ENCODE measurements around the gene TNFRSF14. TPM values are rescaled to one million over a fixed set of nuclear protein-coding genes. Genes with fewer than 3 reads are reported as not detected.

The TNFRSF14 gene
- total and polyA plus RNA-seq, 9 of the 15 experiments (the other 6 are each of a cell fraction or from before 2014, with no cell fraction given) = 0.11 to 2.3 (median 0.68) TPM; not detected in 2

DNA sequence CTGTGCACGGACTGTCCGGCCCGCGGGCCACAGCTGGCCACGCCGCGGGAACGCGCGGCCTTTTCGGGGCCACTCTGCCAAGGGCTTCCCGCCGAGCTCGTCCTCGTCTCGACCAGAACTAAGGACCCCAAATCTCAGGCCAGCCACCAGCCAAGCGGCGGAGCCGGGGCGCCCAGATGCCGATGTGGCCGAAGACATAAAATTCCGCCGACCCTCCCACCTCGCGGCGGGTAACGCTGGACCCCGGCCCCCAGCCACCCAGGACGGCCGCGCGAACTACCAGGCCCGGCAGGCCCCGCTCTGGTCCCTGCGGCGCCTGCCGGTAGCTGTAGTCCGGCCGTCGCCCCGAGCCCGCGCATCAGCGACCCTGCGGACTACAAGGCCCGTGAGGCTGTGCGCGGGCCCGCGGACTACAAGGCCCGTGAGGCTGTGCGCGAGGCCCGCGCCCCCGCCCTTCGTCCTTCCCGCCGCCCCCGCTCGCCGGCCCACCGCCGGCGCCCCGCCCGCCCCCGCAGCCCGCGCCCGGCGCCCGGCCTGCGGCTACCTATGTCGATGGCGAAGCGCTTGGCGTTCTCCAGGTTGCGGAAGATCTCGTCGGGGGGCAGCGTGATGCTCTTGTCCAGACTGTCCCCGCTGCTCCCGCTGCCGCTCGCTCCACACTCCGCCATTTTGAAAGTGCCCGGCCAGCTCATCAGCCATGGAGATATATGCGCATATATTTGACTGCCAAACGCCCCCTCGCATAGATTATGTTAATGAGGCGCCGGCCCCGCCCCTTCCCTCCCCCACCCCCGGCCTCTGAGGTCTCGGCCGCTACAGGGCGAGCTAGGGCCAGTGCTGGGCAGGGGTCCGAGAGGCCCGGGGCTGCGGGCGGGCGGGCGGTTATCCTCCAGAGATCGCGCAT lies 30.0 kb upstream of the TNFRSF14 start, which contains the start of gene PANK4:
Gene PANK4 (minus strand): TSS at position 677 of the 904 bp plus-strand sequence. CDS start 9 bp downstream, at position 668.
- Histone ChIP-seq H3K4me2 (ENCODE audit: insufficient read depth, low read length) (peak within 1 kb of the TSS; percentile 87), H3K27me3 (ENCODE audit: control insufficient read depth in 2 of 2, insufficient read depth in 2 of 2, low read length in 2 of 2) (peaks cover 19 to 21% of the 10 kb centered on the region in 2 experiments; a peak in 4 of 5 replicates), H3K36me3 (ENCODE audit: control insufficient read depth, insufficient read depth, low read length) (peaks cover 39% of the 10 kb centered on the region), H3K9me3 (replicated peaks; ENCODE audit: control insufficient read depth, insufficient read depth, low read depth, low read length) (no peaks in the 10 kb centered on the region), H2AFZ (ENCODE audit: low read depth, low read length) (peak within 1 kb of the TSS; percentile 93), H3K27ac (ENCODE audit: extremely low read depth, low read depth, low read length) (peak within 1 kb of the TSS; percentile 84), H3K79me2 (ENCODE audit: control insufficient read depth, insufficient read depth, low read length) (peaks cover 47% of the 10 kb centered on the region), H3K9ac (ENCODE audit: insufficient read depth in 1 of 2, low read depth in 2 of 2, low read length in 2 of 2) (peak within 1 kb of the TSS; percentile 92 to 97), H4K20me1 (replicated peaks; ENCODE audit: control insufficient read depth, insufficient read depth, low read length) (peaks cover 43% of the 10 kb centered on the region), H3K9me1 (ENCODE audit: control insufficient read depth, insufficient read depth, low read length) (peaks cover 18% of the 10 kb centered on the region), H3K4me3 (peak within 1 kb of the TSS; percentile 99), H3K4me1 (replicated peaks in 1 of 2; ENCODE audit: control insufficient read depth in 2 of 2, insufficient read depth in 2 of 2, low read length in 2 of 2) (peaks cover 24 to 82% of the 10 kb centered on the region in 2 experiments; a peak in 4 of 5 replicates)
- POLR2A ChIA-PET = interaction anchor here (0.6 to 2.0 kb wide), 14 partner anchors 9 to 168 kb away, joined by 3 to 11 read pairs (median 4); no protein-coding TSS in a partner anchor
- CTCF ChIA-PET (ENCODE audit: low intra/inter-chr PET ratio) = no interaction called here
- peak; percentile 89 to 97 (median 93) for DNase-seq (ENCODE audit: extremely low read depth in 1 of 4, low spot score in 3 of 4)
- WGBS (ENCODE audit: insufficient coverage, low coverage, missing lambda C conversion rate) = 0% methylated on average over 46 of the region's 107 CpGs
- ATAC-seq = peak; percentile 95
- in situ Hi-C loops (cut with MboI) (loop anchor here (25.0 kb wide), 1 partner anchor 339 kb away; the partner anchor contains the start of gene FAAP20), intact Hi-C loops (cut with micrococcal nuclease) (loop anchor here (1.0 kb wide), 1 partner anchor 20 kb away; no protein-coding TSS in a partner anchor)
- no TSS peak for BruUV-seq (replicated peaks)
- peak; percentile 89 for FAIRE-seq
- TF ChIP-seq RB1 (IDR thresholded peaks at IDR 0.05; ENCODE audit: low read depth) = peak; percentile 94
- TF ChIP-seq, protein P1, sequence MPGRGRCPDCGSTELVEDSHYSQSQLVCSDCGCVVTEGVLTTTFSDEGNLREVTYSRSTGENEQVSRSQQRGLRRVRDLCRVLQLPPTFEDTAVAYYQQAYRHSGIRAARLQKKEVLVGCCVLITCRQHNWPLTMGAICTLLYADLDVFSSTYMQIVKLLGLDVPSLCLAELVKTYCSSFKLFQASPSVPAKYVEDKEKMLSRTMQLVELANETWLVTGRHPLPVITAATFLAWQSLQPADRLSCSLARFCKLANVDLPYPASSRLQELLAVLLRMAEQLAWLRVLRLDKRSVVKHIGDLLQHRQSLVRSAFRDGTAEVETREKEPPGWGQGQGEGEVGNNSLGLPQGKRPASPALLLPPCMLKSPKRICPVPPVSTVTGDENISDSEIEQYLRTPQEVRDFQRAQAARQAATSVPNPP (IDR thresholded peaks at IDR 0.05; ENCODE audit: borderline replicate concordance, insufficient read depth, insufficient read length) = no peak
- no peak for TF ChIP-seq HNRNPH1 (optimal IDR thresholded peaks at IDR 0.05; ENCODE audit: low read depth, low read length)
- TF ChIP-seq, protein P2, sequence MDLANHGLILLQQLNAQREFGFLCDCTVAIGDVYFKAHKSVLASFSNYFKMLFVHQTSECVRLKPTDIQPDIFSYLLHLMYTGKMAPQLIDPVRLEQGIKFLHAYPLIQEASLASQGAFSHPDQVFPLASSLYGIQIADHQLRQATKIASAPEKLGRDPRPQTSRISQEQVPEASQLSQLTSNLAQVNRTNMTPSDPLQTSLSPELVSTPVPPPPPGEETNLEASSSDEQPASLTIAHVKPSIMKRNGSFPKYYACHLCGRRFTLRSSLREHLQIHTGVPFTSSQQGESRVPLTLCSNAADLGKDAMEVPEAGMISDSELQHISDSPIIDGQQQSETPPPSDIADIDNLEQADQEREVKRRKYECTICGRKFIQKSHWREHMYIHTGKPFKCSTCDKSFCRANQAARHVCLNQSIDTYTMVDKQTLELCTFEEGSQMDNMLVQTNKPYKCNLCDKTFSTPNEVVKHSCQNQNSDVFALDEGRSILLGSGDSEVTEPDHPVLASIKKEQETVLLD (IDR thresholded peaks at IDR 0.05) = no peak
- TF ChIP-seq, protein P3, sequence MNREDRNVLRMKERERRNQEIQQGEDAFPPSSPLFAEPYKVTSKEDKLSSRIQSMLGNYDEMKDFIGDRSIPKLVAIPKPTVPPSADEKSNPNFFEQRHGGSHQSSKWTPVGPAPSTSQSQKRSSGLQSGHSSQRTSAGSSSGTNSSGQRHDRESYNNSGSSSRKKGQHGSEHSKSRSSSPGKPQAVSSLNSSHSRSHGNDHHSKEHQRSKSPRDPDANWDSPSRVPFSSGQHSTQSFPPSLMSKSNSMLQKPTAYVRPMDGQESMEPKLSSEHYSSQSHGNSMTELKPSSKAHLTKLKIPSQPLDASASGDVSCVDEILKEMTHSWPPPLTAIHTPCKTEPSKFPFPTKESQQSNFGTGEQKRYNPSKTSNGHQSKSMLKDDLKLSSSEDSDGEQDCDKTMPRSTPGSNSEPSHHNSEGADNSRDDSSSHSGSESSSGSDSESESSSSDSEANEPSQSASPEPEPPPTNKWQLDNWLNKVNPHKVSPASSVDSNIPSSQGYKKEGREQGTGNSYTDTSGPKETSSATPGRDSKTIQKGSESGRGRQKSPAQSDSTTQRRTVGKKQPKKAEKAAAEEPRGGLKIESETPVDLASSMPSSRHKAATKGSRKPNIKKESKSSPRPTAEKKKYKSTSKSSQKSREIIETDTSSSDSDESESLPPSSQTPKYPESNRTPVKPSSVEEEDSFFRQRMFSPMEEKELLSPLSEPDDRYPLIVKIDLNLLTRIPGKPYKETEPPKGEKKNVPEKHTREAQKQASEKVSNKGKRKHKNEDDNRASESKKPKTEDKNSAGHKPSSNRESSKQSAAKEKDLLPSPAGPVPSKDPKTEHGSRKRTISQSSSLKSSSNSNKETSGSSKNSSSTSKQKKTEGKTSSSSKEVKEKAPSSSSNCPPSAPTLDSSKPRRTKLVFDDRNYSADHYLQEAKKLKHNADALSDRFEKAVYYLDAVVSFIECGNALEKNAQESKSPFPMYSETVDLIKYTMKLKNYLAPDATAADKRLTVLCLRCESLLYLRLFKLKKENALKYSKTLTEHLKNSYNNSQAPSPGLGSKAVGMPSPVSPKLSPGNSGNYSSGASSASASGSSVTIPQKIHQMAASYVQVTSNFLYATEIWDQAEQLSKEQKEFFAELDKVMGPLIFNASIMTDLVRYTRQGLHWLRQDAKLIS (CRISPR knock-in tag; IDR thresholded peaks at IDR 0.05) = peak; percentile 70; the same call in 1 of the 2 replicates
- TF ChIP-seq MBD2 (IDR thresholded peaks at IDR 0.05; ENCODE audit: borderline replicate concordance, low read depth) = peak; percentile 93
- TF ChIP-seq HMGN3 (IDR thresholded peaks at IDR 0.05; ENCODE audit: borderline replicate concordance, extremely low read depth, insufficient read length, low read depth, low read length) = peak; percentile 41
- TF ChIP-seq EZH2 (IDR thresholded peaks at IDR 0.05; ENCODE audit: borderline replicate concordance, low read depth, low read length) = no peak
- no peak for TF ChIP-seq PURB (CRISPR knock-in tag; IDR thresholded peaks at IDR 0.05; ENCODE audit: low read depth)
- TF ChIP-seq, protein P4, sequence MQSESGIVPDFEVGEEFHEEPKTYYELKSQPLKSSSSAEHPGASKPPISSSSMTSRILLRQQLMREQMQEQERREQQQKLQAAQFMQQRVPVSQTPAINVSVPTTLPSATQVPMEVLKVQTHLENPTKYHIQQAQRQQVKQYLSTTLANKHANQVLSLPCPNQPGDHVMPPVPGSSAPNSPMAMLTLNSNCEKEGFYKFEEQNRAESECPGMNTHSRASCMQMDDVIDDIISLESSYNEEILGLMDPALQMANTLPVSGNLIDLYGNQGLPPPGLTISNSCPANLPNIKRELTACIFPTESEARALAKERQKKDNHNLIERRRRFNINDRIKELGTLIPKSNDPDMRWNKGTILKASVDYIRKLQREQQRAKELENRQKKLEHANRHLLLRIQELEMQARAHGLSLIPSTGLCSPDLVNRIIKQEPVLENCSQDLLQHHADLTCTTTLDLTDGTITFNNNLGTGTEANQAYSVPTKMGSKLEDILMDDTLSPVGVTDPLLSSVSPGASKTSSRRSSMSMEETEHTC (IDR thresholded peaks at IDR 0.05) = no peak
- no peak for TF ChIP-seq NONO (IDR thresholded peaks at IDR 0.05; ENCODE audit: low read depth in 2 of 2, low read length in 1 of 2)
- no peak for TF ChIP-seq CSDE1 (IDR thresholded peaks at IDR 0.05)
